Esophagus muscularis mucosa (tissue), 4 donors: ENCODE results near the gene NT5E. TPM values are rescaled to one million over a fixed set of nuclear protein-coding genes. Genes with fewer than 3 reads are reported as not detected.
"Not testable (repeated sequence)": the region's sequence is repeated elsewhere in the genome, so short reads cannot be mapped to it uniquely, and the experiment has no call there.

ENCODE experiments used
- DNase-seq: peaks from one replicate; pipeline ENCODE4 v3.0.0-alpha.2; 2017; ENCODE audit errors: extremely low spot score
- H3K27ac ChIP-seq, 4 donors: fragments of 200-600 bp; sonication (generic); replicated peaks in 1 of 4; 1 replicate in 3 of 4; 2 replicates in 1 of 4; pipeline ENCODE4 v1.5.1; 2016 to 2019; ENCODE audit warnings: mild to moderate bottlenecking in 1 of 4
- H3K27me3 ChIP-seq, 4 donors: fragments of 200-600 bp; sonication (generic); one replicate each; pipeline versions ENCODE4 v1.5.1 to v1.6.0; 2016 to 2019
- H3K36me3 ChIP-seq, 4 donors: fragments of 200-600 bp; sonication (generic); one replicate each; pipeline ENCODE4 v1.5.1; 2016 to 2019
- H3K4me1 ChIP-seq, 4 donors: fragments of 200-600 bp; sonication (generic); one replicate each; pipeline ENCODE4 v1.5.1; 2016 to 2019
- H3K4me3 ChIP-seq, 4 donors: fragments of 200-600 bp; sonication (generic); 1 replicate in 2 of 4; 2 replicates in 2 of 4; pipeline ENCODE4 v1.5.1; 2016 to 2019; ENCODE audit warnings: mild to moderate bottlenecking in 4 of 4, moderate library complexity in 1 of 4
- H3K9me3 ChIP-seq, 4 donors: fragments of 200-600 bp; sonication (generic); 1 replicate in 3 of 4; 2 replicates in 1 of 4; pipeline ENCODE4 v1.5.1; 2016 to 2019
- EP300 ChIP-seq: sonication (generic); formaldehyde crosslinking; IDR thresholded peaks from one replicate; pipeline ENCODE4 v1.6.1; 2017; ENCODE audit warnings: antibody characterized with exemption
- POLR2A ChIP-seq: fragments of 450-650 bp; IDR thresholded peaks from one replicate; pipeline ENCODE4 v1.6.1; 2017; ENCODE audit warnings: antibody characterized with exemption, moderate library complexity, mild to moderate bottlenecking, low read depth
- POLR2AphosphoS5 ChIP-seq, 2 donors: sonication (generic); formaldehyde crosslinking; IDR thresholded peaks; one replicate each; pipeline ENCODE4 v1.6.1; 2017; ENCODE audit warnings: antibody characterized with exemption in 2 of 2
- WGBS: methylation state at CpG from one replicate; pipeline ENCODE4 v1.1.5; 2018; 5-methylcytosine and 5-hydroxymethylcytosine counted together
- intact Hi-C: fragments of 100-400 bp; cut with DNase I; formaldehyde crosslinking; loops from one replicate; pipeline ENCODE4 v1.15.1; 2023
- total RNA-seq, 4 donors: library from RNA; depleted of rRNA; stranded (reverse); fragments of >200 nt; gene quantifications; one replicate each; pipeline versions ENCODE4 v1.1.0 to v1.2.1, GENCODE V29; 2016
- TF ChIP-seq, protein P1 (sequence below), 3 experiments: fragments of 200-600 bp in 2 of 3; fragments of 450-650 bp in 1 of 3; sonication (generic) in 2 of 3; IDR thresholded peaks; one replicate each; pipeline ENCODE4 v1.5.1; 2017 to 2019; ENCODE audit warnings: antibody characterized with exemption in 3 of 3, mild to moderate bottlenecking in 2 of 3, moderate library complexity in 1 of 3

The NT5E gene
- total RNA-seq, 4 donors from 2014 or later: 10.4 to 29.7 (median 18.9) TPM

- Histone ChIP-seq H3K36me3 (peaks cover 0 to 12% (median 5%) of the 10 kb centered on the region in 4 donors), H3K9me3 (no peaks in the 10 kb centered on the region), H3K27me3 (no peaks in the 10 kb centered on the region), H3K27ac (no peak overlapping the region), H3K4me1 (peaks cover 0 to 7% (median 0%) of the 10 kb centered on the region in 4 donors), H3K4me3 (no peak overlapping the region)
- TF ChIP-seq, protein P1, sequence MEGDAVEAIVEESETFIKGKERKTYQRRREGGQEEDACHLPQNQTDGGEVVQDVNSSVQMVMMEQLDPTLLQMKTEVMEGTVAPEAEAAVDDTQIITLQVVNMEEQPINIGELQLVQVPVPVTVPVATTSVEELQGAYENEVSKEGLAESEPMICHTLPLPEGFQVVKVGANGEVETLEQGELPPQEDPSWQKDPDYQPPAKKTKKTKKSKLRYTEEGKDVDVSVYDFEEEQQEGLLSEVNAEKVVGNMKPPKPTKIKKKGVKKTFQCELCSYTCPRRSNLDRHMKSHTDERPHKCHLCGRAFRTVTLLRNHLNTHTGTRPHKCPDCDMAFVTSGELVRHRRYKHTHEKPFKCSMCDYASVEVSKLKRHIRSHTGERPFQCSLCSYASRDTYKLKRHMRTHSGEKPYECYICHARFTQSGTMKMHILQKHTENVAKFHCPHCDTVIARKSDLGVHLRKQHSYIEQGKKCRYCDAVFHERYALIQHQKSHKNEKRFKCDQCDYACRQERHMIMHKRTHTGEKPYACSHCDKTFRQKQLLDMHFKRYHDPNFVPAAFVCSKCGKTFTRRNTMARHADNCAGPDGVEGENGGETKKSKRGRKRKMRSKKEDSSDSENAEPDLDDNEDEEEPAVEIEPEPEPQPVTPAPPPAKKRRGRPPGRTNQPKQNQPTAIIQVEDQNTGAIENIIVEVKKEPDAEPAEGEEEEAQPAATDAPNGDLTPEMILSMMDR (IDR thresholded peaks at IDR 0.05): no peak
- TF ChIP-seq POLR2AphosphoS5 (IDR thresholded peaks at IDR 0.05): no peak
- TF ChIP-seq EP300: no peak
- TF ChIP-seq POLR2A: no peak
- 87% methylated on average over 4 of the region's 5 CpGs for WGBS
- no peak for DNase-seq
- intact Hi-C loops: no loop called here
Observed at GRCh38 chr6:85496856-85497255, 47.0 kb downstream of the NT5E start.

DNA sequence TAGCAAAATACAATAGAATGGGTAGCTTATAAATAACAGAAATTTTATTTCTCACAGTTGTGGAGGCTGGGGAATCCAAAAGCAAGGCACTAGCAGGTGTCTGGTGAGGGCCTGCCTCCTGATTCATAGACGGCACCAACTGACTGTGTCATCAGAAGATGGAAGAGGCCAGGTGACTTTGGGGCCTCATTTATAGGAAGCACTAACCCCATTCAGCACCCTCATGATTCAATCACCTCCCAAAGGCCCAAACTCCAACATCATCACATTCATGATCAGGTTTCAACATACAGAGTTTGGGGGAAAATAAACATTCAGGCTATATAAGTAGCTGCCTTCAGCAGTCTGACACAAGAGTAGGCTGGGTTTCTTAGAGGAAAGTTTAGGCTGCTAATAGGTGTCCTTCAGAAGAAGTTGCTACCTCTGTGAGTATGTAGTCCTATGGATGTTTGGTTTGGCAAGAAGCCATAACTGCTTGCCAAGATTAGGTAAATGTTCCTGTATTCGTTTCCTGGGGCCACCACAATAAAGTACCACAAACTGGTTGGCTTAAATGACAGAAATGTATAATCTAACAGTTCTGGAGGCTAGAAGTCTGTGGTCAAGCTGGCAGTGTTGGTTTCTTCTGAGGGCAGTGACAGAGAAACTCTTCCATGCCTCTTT lies 48.8 kb downstream of the NT5E start:
- H3K4me3 ChIP-seq: no peak overlapping the region
- TF ChIP-seq EP300 (no peak), POLR2AphosphoS5 (IDR thresholded peaks at IDR 0.05) (no peak), POLR2A (no peak)
- TF ChIP-seq, protein P1 (IDR thresholded peaks at IDR 0.05): no peak
- no peaks in the 10 kb centered on the region for H3K27me3 ChIP-seq
- no peaks in the 10 kb centered on the region for H3K9me3 ChIP-seq
- H3K36me3 ChIP-seq: peaks cover 5 to 20% (median 12%) of the 10 kb centered on the region in 4 donors
- WGBS: 57% methylated on average over 2 of the region's 2 CpGs
- peaks cover 0 to 7% (median 0%) of the 10 kb centered on the region in 4 donors for H3K4me1 ChIP-seq
- intact Hi-C loops: no loop called here
- no peak for DNase-seq
- H3K27ac ChIP-seq: no peak overlapping the region

- TF ChIP-seq, protein P1 (IDR thresholded peaks at IDR 0.05): no peak
- no peak for TF ChIP-seq POLR2AphosphoS5 (IDR thresholded peaks at IDR 0.05)
- no peak for TF ChIP-seq EP300
- no peak for TF ChIP-seq POLR2A
- no peak overlapping the region for H3K4me3 ChIP-seq
- H3K36me3 ChIP-seq: peaks cover 11 to 59% (median 39%) of the 10 kb centered on the region in 4 donors
- WGBS: 90% methylated on average over 8 of the region's 8 CpGs
- H3K27me3 ChIP-seq: no peaks in the 10 kb centered on the region
- no peak for DNase-seq
- no peaks in the 10 kb centered on the region for H3K9me3 ChIP-seq
- no peak overlapping the region for H3K27ac ChIP-seq
- H3K4me1 ChIP-seq: no peaks in the 10 kb centered on the region
- intact Hi-C loops: no loop called here
Observed at GRCh38 chr6:85506441-85507093, 56.7 kb downstream of the NT5E start.

DNA sequence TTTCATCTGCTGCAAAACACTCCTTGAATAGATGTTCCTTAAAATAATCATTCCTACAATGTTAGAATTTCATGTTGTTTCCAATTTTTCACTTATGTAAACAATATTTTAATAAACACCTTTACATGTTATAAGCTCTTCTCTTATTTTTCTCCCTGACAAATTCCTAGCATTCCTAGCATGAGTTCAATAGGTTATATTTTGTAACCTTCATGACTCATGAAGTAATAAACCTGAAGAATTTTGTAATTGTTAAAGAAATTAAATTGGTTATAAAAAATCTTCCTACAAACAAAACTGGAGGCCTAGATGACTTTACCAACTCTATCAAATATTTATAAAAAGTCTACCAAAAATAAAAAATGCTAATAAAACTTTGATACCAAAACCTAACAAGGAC lies 66.3 kb downstream of the NT5E start:
- intact Hi-C loops: no loop called here
- no peak overlapping the region for H3K4me3 ChIP-seq
- H3K36me3 ChIP-seq: peaks cover 18 to 75% (median 48%) of the 10 kb centered on the region in 4 donors
- no peak overlapping the region for H3K27ac ChIP-seq
- no peak for DNase-seq
- H3K27me3 ChIP-seq: no peaks in the 10 kb centered on the region
- TF ChIP-seq POLR2A (no peak), EP300 (no peak), POLR2AphosphoS5 (IDR thresholded peaks at IDR 0.05) (no peak)
- TF ChIP-seq, protein P1 (IDR thresholded peaks at IDR 0.05): no peak
- no peaks in the 10 kb centered on the region for H3K9me3 ChIP-seq
- peaks cover 0 to 4% (median 0%) of the 10 kb centered on the region in 4 donors for H3K4me1 ChIP-seq

GRCh38 chr6:85524281-85524680 lies 74.4 kb downstream of the NT5E start:
- DNase-seq, intact Hi-C loops, H3K4me3 ChIP-seq, H3K27ac ChIP-seq, H3K4me1 ChIP-seq, H3K9me3 ChIP-seq, H3K27me3 ChIP-seq: not testable (repeated sequence)
- WGBS: 69% methylated on average over 2 of the region's 2 CpGs
- peaks cover 27 to 91% (median 59%) of the 10 kb centered on the region in 4 donors for H3K36me3 ChIP-seq
